GM18909 (cell line): ENCODE data around the gene MARCHF2.

ENCODE experiments used
- ATAC-seq: cut with Tn5 transposase; IDR thresholded peaks from one replicate; pipeline ENCODE4 v1.9.1; 2021; ENCODE audit warnings: mild to moderate bottlenecking; ENCODE audit not compliant: unreplicated experiment, poor library complexity

MARCHF2 gene

GRCh38 chr19:8386990-8387389 lies 26.1 kb upstream of the MARCHF2 start:
- ATAC-seq: no peak

DNA sequence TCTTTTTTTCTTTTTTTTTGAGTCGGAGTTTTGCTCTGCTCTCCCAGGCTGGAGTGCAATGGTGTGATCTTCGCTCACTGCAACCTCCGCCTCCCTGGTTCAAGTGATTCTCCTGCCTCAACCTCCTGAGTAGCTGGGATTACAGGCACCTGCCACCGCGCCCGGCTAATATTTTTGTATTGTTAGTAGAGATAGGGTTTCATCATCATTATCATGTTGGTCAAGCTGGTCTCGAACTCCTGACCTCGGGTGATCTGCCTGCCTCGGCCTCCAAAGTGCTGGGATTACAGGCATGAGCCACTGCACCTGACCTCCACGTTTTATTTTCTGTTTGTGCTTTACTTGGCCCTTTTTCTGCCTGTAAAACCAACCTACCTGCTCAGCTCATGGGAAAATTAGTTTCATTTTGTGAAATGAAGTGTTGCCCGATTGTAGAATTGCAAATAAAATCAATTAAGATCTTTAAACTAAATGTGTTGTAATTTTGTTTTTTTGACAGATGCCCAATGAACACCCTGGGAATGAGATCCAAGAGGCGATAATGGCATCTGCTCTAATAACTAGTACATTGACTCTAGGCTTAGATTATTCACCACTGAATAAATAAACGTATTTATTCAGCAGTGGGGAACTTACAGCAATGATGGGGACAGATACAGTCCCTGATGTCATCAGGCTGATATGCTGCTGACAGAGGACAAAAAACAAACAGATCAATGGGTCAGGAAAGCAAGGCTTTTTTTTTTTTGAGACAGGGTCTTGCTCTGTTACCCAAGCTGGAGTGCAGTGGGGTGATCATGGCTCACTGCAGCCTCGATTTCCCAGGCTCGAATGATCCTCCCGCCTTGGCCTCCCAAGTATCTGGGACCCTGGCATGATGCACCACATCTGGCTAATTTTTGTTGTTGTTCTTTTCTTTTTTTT lies 25.2 kb upstream of the MARCHF2 start:
- ATAC-seq: no peak

DNA sequence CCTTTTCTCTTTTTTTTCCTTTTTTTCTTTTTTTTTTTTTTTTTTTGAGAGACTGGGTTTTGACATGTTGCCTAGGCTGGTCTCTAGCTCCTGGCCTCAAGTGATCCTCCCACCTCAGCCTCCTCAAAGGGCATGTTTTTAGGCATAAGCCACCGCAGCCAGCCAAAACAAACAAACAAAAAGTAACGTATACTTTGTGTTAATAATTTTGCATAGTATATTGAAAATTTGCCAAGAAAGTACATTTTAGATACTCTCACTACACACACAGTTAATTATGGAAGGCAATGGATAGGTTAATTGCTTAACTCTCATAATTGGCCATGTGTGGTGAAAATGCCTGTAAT lies 24.5 kb upstream of the MARCHF2 start:
- ATAC-seq: no peak

DNA sequence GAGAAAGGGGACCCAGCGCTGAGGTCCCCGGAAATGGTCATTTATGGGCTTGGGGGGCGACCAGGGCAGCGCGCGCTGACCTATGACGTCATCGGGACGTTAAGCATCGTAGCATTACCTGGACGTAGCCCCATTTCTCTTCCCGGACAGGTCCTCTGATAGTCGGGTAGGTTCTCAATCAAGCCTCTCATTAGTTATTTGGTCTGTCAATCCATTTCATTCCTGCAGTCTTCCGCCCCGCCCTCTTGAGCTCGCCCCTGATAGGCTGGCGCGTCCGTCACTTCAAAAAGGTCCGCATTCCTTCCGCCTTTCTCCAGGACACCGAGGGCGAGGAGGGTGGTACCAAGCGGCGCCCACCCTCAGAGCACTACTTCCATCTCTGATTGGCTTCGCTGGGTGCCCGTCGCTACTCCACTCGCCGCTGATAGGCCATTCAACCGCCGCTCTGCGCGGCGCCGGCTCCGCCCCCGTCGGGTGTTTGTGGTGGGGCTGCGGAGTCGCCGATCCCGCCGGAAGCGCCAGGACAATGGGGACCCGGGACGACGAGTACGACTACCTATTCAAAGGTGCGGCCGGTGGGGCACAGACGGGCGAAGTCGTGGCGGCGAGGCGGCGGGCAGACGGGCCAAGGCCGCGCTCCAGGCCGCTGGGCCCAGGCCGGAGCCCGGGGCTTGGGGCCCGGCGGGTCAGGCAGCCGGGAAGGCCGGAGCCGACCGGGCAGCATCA lies 23.1 kb upstream of the MARCHF2 start, which contains the start of gene RAB11B:
Gene RAB11B, plus strand, starts transcription at position 470 of the 726 bp plus-strand sequence. Its CDS starts 57 bp downstream, at position 527.
- ATAC-seq: peak; percentile 92

DNA sequence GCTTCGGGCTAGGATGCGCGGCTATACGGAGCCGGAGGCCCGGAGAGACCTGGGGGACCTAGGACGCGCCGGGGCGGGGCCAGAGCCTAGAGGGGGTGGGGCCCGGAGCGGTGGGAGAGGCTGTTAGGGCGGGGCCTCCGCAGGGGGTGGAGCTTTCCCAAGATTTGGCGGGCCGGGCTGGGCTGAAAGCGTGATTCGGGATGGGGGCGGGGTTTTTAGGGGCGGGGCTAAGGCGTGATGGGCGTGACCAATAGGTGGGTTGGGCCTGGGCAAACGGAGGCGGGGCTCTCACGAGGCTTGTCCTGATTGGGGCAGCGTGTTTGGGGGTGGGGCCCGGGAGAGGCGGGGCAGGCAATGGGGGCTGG lies 22.5 kb upstream of the MARCHF2 start:
- ATAC-seq: peak; percentile 47

DNA sequence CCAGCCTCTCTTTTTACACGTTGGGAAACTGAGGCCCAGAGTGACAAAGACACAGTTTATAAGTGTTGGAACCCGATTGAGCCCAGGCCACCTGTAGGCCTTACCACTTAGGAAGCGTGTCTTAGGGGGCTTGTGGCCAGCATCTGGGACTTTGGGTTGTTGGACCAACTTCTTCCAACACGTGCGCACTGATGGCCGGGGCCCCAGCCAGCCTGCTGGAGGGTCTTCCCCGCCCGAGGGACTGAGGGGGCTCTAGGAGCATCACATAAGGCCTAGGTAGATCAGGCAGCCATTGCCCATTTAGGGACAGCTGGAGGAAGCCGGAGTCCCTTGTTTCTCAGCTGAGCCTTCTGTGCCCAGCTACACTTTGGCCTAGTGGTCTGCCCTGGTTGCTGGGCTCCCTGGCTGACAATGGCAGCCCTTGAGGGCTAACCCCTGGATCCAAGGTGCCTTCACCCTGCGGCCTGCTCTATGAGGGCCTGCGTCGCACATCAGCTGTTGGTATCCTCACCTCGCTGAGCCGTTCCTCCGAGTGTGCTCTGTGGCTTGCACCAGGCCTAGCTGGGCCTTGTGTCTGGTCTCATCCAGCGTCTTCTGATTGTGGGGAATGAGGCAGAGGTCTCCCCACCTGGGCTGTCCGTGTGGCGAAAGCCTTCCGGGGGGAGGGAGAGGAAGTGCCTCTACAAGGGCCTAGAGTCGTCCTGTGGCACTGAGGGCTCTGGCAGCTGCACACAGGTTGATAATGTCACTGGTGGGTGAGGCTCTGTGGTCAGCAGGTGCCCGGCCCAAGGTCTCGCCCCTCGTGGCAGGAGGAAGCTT lies 21.7 kb upstream of the MARCHF2 start:
- no peak for ATAC-seq

GRCh38 chr19:8392017-8392591 lies 21.0 kb upstream of the MARCHF2 start:
- no peak for ATAC-seq

DNA sequence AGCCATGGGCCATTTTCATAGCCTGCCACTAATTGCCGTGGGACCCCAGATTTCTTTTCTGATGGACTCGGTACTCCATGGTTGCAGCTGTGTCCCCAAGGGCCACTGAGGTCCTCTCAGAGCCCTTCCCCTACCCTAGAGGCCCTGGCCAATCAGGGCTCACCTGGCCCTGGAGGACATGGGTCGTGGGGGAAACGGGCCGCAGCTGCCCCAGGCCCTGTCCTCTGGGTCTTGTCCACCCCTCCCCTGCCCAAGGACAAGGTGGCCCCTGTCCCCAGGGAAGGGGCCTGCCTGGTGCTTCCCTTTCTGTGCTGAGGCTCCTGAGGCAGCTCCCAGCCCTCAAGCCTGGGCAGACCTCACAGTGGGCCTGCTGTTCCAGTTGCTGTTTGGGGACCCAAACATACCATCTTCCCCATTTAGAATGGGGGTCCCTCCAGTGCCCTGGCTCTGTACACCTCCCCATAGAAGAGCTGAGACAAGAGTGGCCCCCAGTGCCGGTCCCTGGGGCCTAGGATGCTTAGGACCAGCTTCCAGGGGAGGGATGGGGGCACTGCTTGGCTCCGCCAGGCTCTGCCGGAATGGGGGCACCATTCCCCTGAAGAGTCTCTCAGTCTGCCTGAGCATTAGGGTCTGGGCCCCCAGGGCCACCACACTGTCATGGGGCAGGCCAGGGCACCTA lies 19.8 kb upstream of the MARCHF2 start:
- no peak for ATAC-seq

- ATAC-seq: no peak
These were observed 19.2 kb upstream of the MARCHF2 start for GRCh38 chr19:8393871-8394250.

- no peak for ATAC-seq
These were observed 17.5 kb upstream of the MARCHF2 start for GRCh38 chr19:8395621-8396082.

GRCh38 chr19:8396185-8396562 lies 16.9 kb upstream of the MARCHF2 start:
- no peak for ATAC-seq

GRCh38 chr19:8396563-8397203 lies 16.4 kb upstream of the MARCHF2 start:
- ATAC-seq: no peak

GRCh38 chr19:8397271-8397670 lies 15.8 kb upstream of the MARCHF2 start:
- no peak for ATAC-seq

DNA sequence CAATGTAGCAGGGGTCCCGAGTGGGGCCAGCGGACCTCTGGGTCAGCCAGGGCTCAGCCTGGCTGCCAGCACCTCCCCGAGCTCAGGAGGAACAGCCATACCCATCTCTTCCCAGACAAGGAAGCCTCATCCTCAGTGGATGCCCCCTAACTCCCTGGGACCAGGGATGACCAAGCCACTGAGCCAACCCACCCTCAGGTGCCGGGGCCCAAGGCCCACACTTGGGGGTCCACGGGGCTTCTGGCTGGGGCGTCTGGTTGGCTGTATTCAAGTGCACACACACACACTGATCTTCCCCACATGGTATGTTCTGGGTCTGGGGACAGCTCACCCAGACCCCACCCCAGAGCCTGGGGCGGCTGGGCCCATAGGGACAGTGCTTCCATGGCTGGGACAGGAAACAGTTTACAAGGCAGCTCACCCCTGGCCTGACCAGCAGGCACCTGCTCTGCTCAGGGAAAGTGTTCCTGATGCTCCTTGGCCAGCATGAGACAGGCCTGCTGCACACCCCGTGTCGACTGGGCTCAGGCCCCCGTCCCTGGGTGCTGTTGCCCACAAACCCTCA lies 15.3 kb upstream of the MARCHF2 start:
- ATAC-seq: no peak

GRCh38 chr19:8398311-8398771 lies 14.8 kb upstream of the MARCHF2 start:
- ATAC-seq: no peak

DNA sequence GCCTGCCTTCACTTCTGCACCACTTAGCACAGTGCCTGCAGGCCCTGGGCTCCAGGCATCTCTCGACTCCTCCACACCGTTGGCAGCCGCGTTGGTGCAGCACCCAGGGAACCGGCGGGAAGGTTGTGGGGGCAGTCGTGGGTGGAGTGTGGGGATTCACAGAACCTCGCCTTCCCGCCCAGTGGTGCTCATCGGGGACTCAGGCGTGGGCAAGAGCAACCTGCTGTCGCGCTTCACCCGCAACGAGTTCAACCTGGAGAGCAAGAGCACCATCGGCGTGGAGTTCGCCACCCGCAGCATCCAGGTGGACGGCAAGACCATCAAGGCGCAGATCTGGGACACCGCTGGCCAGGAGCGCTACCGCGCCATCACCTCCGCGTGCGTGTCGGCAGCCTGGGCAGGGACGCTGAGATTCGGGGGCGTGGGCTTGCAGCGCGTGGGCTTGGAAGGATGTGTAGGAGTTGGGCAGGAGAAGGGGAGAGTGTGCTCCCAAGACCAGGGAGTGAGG lies 13.4 kb upstream of the MARCHF2 start:
- ATAC-seq: no peak

DNA sequence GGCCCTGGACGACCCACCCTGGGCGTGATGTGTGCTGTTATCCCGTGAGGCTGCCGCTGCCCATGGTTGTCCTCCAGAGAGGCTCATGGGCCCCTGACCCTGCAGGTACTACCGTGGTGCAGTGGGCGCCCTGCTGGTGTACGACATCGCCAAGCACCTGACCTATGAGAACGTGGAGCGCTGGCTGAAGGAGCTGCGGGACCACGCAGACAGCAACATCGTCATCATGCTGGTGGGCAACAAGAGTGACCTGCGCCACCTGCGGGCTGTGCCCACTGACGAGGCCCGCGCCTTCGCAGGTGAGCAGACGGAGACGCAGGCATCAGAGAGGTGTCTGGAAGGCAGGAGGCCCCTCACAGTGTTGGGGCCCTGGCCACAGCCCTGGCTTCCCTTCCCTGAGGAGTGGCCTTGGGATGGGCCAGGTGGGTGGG lies 11.1 kb upstream of the MARCHF2 start:
- no peak for ATAC-seq

DNA sequence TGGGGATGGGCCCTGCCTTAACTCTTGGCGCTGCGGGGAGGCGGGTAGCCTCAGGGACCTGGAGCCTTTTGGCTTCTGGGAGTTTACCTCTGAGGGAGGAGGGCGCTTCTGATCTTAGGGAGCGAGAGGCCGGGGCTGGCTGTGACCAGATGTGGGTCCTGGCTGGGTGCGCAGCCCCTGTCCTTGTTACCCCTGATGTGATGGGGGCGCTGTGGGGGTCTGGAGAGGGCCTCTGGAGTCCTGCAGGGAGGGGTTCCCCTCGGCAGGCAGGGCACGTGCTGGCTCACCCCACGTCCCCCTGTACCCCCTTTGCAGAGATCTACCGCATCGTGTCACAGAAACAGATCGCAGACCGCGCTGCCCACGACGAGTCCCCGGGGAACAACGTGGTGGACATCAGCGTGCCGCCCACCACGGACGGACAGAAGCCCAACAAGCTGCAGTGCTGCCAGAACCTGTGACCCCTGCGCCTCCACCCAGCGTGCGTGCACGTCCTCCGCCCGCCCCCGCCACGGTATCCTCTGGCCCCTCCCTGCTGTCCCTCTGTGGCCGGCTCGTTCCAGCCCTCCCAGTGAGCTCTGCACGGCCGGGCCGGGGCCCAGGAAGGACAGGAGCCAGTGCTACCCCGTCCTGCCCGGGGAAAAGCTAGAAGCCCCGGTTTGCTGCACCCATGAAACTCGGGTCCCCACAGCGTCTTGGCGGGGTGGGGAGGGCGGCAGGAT lies 9.8 kb upstream of the MARCHF2 start:
- no peak for ATAC-seq
